DMS 273 (cell line): ENCODE results near the gene TEX28.
"Not testable (repeated sequence)": the region's sequence is repeated elsewhere in the genome, so short reads cannot be mapped to it uniquely, and the experiment has no call there.

ENCODE experiments used
- DNase-seq: peaks from one replicate; lab custom pipeline; 2025; ENCODE audit not compliant: unreplicated experiment; lab: John Stamatoyannopoulos, UW

The TEX28 gene

DNA sequence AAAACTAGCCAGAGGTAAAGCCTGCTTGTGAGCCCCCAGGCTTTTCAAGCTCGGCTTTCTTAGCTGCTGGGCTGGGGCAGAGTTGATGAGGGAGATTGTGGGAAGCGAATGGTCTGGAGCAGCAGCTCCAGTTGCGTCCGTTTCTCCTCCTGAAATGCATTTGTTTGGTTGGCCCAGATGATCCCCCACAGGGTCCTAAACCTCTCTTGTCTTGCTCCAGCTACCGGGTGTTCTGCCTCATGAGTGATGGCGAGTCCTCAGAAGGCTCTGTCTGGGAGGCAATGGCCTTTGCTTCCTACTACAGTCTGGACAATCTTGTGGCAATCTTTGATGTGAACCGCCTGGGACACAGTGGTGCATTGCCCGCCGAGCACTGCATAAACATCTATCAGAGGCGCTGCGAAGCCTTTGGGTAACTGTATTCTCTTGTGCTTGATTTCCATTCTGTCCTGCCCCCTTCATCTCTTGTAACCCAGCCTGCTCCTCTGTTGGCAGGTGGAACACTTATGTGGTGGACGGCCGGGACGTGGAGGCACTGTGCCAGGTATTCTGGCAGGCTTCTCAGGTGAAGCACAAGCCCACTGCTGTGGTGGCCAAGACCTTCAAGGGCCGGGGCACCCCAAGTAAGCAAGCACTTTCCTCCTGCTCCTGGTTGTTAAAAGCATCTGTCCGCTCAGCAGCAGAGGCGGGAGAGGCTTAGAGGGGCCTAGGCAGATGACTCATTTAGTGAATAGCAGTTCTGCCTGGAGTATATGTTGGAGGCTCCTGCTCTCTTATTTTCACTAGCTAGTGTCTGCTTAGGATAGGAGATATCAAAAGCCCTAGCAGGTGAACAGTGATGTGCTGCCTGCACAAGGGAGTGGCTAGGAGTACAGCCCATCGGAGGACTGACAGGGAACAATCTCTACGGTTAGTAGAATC, 16.0 kb upstream of the TEX28 start:
- no peak for DNase-seq

DNA sequence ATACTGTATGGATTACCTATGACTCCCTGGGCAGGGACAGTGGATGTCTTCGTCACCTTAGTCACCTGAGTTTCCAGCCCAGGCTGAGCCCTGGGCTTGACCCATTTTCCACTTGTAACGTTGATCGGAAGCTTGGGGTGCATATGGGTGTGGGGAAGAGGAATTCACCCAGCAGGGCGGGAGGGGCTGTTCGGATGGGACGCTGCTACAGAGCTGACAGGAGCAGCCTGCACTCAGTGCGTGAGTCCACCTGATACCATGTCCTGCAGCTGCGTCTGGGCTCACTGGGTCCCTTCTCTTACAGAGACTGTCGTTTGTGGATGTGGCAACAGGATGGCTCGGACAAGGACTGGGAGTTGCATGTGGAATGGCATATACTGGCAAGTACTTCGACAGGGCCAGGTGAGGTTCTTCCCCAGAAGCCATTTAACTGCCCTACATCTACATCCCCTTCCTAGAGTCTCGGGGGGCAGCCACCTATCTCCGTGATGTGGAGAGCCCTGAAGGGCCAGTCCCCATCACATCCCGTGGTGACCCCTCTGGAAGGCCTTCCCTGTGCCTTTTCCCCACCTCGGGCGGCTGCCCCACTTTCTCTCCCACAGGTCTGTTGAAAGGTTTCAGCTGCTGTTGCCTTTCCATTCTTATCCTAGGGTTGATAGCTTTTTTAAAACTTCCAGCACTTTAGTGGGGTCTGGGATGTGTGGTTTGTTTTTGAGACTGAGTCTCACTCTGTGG, 14.3 kb upstream of the TEX28 start:
- DNase-seq = no peak

DNA sequence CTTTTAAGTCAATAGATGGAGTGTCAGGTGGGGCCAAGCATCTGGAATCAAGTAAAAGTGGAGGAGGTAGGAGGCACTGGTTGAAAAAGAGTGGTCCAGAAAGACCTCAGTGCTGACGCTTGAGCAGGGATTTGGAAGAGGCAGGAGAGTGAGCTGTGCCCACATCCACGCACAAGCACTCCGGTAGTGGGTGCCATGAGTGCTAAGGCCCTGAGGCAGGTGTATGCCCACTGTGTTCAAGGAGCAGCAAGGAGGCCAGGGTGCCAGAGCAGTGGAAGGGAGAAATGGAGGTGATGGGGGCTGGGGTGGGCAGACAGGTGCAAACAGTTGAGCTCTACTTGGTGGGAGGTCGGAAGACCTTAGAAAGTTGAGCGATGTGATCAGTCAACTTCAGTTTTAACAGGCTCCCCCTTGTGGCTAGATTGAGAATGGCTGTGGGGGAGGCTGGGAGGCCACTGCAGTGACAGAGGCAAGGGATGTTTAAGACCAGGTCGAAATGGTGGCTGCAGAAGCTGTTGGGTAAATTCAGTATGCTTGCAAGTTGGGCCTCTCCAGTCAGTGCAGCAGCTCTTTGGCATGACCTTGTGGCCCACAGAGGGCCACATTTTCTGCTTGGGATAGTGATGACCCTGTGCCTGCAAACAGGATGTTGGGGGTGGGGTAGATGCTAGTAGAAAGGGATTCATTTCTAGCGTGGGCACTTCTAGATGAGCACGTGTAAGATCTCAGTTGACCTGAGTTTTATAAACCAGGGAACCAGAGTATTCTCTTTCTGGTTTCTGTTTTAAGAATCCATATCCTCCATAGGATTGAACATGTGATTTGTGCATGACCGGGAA, 13.4 kb upstream of the TEX28 start:
- DNase-seq = peak; percentile 88

DNA sequence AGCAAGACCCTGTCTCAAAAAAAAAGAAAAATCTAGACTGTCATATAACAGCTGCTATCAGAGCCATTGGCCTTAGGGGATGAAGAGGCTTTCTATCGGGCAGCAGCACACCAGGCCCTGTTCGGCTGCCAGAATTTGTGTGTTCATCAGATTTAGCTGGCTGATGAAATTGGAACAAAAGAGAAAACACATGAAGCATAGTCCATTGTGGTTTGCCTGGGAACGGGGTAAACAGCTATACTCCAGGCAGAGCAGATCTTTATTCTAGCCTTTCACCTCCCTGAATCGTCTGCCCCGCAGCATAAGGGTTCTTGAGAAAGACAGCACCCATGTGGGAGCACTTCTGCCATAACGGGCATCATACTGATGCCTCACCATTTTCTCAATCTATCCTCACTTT, 12.3 kb upstream of the TEX28 start:
- no peak for DNase-seq

DNA sequence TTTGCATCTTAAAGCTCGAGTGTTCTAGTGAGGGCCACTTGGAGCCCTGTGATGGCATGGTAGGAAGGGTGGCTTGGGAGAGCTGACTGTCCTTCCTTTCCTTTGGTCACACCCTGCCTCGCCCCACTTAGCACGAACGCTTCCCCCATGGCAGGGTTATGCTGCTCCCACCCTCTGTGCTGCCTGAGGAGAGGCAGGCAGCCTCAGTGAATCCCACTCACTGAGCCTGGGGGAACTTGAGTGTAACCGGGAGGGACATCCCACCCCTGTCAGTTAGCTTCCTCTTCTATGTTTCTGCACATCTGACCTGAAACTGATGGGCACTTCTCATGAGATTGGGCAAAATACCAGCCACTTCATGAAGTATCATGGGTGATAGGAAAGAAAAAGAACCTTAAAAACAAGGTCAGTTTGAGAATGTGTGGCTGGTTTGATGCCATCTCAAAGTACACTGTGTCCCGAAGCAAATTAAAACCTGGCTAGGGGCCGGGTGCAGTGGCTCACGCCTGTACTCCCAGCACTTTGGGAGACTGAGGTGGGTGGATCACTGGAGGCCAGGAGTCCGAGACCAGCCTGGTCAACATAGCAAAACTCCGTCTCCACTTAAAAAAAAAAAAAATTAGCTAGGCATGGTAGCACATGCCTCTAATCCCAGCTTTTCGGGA, 10.7 kb upstream of the TEX28 start:
- no peak for DNase-seq

DNA sequence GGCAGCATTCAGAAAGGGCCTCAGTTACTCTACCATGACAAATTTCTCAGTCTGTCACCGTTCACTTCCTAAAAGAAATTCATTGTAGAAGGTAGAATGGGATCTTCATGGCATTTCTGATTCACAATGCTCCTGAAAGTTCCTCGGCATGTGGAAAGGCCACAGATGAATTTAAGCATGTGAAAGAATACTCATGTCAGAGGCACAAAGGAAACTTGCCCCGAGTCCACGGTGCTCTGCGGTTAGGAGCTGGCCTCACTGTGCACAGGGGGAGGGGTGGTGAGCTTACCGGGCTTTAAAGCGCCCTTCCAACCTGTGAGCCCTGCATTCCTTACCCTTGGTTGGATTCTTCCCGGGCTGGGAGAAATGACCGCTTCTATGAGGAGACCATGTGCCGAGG, 9.9 kb upstream of the TEX28 start:
- no peak for DNase-seq

DNA sequence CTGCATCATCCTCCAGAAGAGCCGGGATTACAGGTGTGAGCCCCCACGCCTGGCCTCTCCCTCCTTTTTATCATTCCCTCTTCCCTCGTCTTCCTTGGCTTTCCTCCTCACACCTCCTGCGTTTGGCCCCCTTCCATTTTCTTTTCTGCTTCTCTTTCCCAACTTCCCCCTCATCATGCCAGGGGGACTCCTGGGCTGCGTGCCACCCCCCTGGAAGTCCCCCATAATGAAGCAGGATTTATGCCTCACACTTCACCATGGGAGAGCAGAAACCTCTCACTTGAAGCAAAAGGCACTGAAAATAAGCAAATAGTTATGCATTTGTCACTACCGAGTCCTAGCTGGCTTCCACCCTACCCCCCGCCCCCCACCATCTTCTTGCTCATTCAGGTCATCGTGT, 8.6 kb upstream of the TEX28 start:
- DNase-seq = no peak

DNA sequence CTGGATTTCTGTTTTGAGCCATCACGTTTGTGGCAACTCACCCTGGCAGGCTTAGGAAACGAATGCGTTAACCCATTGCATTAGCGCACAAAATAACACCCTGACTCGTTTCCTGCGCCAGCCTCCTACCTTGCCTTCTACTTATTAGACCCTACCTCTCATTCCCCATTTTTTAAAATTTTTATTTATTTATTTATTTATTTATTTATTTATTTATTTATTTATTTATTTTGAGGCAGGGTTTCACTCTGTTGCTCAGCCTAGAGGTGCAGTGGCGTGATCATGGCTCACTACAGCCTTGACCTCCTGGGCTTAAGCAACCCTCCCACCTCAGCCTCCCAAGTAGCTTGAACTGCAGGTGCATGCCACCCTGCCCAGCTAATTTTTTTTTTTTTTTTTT, 8.1 kb upstream of the TEX28 start:
- not testable (repeated sequence) for DNase-seq

DNA sequence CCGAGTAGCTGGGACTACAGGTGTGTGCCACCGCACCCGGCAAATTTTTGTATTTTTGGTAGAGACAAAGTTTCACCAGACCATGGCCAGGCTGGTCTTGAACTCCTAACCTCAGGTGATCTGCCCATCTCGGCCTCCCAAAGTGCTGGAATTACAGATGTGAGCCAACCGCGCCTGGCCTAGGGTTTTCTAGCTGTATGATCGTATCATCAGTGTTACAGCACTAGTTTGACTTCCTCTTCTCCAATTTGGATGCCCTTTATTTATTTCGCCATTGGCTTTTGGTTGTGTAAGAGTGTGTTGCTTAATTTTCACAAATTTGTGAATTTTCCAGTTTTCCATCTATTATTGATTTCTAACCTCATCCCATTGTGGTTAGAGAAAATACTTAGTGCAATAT, 5.9 kb upstream of the TEX28 start:
- DNase-seq = no peak

DNA sequence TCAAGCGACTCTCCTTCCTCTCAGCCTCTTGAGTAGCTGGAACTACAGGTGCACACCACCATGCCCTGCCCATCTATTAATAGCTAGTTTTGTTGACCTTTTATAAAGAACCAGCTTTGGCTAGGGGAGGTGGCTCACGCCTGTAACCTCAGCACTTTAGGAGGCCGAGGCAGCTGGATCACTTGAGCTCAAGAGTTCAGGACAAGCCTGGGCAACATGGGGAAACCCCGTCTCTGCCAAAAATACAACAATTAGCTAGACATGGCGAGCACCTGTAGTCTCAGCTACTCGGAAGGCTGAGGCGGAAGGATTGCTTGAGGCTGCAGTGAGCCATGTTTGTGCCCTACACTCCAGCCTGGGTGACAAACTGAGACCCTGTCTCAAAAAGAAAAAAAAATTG, 3.4 kb upstream of the TEX28 start:
- peak; percentile 66 for DNase-seq

DNA sequence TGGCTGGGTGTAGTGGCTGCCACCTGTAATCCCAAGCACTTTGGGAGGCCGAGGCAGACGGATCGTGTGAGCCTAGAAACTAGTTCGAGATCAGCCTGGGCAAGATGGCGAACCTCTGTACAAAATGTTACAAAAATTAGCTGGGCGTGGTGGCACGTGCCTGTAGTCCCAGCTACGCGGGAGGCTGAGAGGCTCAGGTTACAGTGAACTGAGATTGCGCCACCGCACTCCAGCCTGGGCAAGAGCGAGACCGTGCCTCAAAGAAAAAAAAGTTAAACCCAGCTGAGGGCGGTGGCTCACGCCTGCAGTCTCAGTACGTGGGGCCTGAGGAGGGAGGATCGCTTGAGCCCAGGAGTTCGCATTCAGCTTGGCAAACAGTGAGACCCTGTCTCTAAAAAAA, 1.8 kb upstream of the TEX28 start:
- DNase-seq = no peak

DNA sequence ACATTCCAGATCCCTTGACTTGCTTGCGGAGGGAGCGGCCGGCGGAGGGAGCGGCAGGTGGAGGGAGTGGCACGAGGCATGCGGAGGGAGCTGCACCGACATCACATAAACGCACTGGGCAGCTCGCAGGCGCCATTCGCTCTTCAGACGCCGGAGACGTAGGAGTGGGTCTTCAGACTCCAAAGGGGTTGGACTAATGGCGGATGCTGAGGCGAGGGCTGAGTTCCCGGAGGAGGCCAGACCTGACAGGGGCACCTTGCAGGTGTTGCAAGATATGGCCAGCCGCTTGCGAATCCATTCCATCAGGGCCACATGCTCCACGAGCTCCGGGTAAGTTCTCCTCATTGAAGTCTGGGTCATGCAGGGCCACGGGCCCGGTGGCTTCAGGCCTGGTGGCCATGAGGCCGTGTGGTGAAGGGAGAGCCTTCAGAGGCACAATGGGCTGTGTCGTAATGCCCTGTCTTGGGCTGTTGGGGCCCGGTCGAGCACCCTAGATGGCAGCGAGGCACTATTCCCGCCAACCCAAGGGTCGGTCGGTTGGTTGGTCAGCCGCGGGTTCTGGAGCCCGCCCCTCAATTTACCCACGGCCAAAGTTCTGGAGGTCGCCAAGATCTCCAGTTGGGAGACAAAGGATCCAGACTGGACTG, 863 bp upstream of the TEX28 start, which contains the start of gene TKTL1:
TKTL1 (plus strand) TSS at position 132 of the 647 bp plus-strand sequence; CDS start at position 197, 65 bp downstream.
- no peak for DNase-seq

DNA sequence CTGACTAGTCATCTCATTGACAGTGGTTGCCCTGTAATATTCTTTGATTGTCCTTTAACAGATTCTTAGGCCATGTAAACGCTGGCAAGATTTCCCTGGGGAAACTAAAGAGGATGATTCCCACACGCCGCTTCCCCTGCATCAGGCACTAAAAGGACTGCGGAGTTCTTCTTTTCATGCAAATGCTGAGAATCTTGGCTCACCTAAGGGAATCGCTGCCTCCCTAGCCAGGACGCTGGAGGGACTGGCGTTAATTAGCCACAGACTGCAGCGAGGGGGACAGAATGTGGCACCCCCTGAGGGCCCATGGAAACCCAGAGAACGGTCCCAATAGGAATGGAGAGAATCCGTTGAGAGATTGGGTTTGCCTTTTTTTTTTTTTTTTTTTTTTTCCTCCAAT, 8.5 kb downstream of the TEX28 start:
- DNase-seq = not testable (repeated sequence)

DNA sequence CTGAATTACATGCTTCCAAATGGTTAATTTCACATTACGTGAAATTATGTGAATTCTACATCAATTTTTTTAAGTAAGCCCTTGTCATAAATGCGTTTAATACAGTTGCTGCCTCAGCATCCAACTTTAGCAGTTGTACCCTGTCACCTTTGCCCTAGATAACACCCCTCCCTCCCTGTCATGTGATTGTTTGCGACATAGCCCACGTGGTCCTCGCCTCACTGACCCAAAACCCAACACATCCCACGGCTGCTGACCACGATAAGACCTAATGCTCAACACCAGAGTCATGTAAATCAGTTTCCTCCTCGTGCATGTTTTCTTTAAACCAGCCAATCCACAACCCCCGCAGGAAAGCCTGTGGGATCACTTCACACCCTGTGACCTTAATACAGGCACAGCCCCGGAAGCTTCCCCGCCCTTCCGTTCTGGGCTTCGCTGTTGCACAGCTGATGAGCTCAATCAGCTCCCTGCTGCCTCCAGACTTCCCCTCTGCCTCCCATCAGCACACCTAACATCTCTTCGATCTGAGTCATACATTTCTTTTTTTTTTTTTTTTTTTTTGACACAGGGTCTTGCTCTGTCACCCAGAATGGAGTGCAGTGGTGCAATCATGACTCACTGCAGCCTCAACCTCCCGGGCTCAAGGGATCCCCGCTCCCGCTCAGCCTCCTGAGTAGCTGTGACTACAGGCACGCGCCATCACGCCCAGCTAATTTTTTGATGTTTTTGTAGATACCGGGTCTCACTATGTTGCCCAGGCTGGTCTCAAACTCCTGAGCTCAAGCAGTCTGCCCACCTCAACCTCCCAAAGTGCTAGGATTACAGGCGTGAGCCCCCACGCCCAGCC, 10.2 kb downstream of the TEX28 start:
- not testable (repeated sequence) for DNase-seq

DNA sequence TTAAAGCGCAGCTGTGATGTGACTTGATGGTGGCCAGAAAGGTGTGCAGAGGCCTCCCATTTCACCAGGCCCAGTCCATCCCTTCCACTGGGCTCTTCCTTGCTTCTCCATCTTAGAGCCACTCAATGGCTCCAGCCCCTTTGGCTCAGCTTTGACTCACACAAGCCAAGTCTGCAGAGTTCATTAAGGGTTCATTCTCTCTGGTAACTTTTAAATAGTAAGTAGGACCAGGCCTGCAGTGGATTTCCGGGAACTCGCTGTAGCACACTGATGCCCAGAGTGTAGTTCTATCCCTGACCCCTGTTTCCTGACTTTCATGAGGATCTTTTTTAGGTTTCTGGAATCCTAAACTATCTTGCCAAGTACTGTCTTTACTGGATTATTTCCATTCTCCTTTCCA, 25.7 kb downstream of the TEX28 start:
- not testable (repeated sequence) for DNase-seq

DNA sequence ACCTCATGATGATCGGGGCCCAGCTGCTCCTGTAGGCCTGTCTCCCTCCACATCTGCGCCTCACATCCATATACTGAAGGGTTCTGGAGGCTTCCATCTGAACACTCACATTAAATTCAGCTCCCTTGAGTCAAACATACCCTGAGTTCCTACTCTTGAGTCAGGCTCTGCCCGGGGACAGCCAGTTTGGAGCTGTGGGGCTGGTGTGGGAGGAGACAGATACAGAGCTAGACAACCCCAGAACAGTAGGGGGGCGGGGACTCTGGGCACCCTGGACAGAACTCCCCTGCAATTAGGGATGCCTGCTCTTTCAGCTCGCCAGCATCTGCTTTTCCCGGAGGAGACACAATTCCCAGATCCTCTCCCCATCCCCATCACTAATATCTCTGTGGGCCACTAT, 31.9 kb downstream of the TEX28 start:
- DNase-seq = not testable (repeated sequence)

DNA sequence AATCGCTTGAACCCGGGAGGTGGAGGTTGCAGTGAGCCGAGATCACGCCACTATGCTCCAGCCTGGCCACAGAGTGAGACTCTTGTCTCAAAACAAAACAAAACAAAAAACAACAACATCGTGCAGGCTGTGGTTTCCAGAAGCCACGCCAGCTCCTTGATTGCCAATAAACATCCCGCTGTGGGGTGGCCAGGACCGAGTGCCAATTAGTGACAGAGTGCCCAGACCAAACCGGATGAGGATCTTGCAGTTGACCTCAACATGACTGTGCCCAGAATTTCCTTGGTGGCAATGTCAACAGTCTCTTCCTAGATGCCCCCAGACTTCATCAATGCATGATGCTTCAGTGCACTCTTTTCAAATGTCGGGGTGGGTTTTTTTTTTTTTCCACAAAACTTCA, 36.2 kb downstream of the TEX28 start:
- DNase-seq = not testable (repeated sequence)

DNA sequence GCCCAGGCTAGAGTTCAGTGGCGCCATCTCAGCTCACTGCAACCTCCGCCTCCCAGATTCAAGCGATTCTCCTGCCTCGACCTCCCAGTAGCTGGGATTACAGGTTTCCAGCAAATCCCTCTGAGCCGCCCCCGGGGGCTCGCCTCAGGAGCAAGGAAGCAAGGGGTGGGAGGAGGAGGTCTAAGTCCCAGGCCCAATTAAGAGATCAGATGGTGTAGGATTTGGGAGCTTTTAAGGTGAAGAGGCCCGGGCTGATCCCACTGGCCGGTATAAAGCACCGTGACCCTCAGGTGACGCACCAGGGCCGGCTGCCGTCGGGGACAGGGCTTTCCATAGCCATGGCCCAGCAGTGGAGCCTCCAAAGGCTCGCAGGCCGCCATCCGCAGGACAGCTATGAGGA, 37.6 kb downstream of the TEX28 start, which contains the start of gene OPN1MW3:
OPN1MW3 (plus strand) TSS at position 301 of the 400 bp plus-strand sequence; CDS start at position 339, 38 bp downstream.
- DNase-seq = not testable (repeated sequence)

DNA sequence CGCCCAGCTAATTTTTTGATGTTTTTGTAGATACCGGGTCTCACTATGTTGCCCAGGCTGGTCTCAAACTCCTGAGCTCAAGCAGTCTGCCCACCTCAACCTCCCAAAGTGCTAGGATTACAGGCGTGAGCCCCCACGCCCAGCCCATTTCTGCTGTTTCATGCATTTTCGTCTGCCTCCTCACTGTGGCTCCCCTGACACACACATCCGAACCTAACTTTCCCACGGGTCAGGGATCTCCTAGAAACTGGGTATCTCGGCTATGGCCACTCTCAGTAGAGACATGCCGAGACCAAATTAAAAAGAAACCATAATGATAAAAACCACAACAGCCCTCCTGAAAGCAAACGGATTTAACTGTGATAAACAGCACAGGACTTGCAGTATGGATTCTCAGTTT, 46.8 kb downstream of the TEX28 start:
- DNase-seq = not testable (repeated sequence)
